HG03108 (cell line): ENCODE data around the gene DEFB132.

Experiments
- ATAC-seq: cut with Tn5 transposase; IDR thresholded peaks from one replicate; pipeline ENCODE4 v1.9.1; 2021; ENCODE audit warnings: moderate library complexity; ENCODE audit not compliant: unreplicated experiment

Gene DEFB132

DNA sequence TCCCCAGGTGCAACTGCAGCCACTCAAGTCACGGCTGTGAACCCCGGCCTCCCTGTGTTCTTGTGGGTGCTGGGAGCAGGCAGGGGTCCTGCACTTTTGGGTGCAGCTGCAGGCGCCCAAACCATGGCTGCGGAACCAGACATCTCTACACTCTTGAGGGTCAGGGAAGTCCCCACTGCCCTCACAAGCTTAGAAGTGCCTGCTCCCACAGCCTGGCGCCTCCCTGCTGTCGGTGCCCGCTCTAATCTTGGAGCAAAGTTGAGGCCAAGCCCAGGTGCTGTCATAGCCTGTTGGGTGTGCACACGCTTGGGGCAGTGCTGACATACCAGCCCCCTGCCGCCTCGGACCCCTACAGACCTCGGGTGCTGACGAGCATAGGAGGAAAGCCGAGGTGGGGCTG is 6.2 kb downstream of the DEFB132 start:
- no peak for ATAC-seq

DNA sequence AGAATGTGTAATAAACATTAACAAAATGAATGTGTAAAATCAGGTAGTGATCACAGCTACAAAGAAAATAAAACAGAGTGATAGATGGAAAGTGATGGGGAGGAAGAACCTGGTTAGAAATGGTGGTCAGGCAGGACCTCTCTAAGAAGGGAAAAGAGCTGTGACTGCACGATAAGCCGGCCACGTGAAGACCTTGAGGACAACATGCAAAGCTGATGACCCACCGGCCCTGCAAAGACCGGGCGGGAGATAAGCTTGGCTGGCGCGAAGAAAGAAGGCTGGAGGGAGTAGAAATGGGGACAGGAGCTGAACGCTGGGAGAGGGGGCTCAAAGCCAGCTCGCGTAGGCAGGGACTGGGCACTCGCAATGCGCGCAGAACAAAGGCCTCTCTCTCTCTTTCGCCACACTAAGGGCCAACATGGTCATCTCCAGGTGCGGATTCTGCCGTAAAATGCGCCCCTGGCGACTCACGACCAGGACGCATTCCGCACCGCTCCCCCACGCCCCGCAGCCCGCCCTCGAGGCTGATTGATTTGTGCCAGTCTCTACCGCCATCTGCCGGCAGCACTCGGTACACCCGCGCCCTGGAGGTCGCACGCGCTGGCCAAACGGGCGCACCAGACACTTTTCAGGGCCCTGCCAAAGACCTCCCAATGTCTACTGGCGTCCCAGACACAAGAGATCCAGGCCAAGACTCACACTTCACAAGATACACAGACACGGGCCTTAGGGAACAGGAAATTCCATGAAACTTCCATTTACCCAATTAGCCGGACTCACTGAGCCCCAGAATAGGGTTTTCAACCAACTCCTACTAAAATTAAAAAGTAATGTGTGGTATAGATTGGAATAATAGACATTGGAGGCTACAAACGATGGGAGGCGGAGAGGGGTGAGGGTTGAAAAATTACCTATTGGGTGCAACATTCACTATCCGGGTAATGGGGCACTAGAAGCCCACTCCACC is 9.4 kb downstream of the DEFB132 start:
- ATAC-seq: peak; percentile 86

DNA sequence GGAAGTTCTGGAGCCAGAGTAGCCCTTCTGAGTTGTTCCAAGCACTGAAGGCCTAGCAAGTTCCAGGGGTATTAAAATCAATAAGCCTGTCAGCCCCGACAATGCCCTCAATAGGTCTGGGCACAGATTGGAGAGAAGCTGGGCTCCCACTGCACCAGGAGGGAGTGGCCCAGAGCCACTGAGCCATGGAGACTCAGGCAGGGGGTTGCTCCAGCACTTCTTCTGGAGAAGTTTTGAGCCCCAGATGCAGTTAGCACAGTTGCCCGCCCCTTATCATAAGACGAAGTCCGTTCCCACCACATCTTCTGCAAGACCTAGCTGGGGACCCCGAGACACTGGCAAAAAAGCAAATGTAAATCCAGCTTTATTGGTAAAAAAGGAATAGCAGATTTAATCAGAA is 13.0 kb downstream of the DEFB132 start:
- no peak for ATAC-seq

DNA sequence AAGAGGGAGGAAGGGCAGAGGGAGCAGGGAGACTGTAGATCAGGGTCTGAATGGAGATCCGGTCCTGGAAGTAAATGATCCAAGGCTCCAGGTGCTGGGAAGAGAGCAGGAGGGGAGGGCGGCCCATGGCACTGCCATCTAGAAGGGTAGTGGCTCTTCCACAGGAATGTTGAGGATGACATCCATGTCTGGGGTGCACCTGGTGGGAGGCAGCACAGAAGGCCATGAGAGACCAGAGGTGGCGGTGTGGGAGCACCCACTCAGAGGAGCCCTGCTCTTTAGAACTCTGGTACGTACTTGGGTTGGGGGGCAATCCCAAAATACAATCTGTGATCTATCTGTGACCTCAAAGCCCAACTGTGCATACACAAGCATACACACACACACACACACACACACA is 13.5 kb downstream of the DEFB132 start:
- ATAC-seq: no peak

DNA sequence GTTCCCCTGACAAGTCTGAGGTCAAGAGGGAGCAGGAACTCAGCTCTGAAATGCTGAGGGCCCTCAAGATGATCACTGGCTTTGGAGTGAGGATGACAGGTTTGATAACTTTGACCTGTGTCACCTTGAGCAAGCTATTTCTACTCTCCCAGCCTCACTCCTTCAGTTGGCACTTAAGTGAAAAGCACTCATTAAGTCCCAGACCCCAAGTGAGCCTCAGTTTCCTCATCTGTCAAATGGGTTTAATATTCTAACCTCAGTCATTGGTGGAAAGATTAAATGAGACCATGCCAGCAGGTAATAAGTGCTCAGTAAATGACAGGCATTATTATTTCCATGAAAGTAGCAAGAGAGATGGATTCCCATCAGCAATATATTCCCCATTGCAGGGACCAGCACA is 14.0 kb downstream of the DEFB132 start:
- no peak for ATAC-seq

DNA sequence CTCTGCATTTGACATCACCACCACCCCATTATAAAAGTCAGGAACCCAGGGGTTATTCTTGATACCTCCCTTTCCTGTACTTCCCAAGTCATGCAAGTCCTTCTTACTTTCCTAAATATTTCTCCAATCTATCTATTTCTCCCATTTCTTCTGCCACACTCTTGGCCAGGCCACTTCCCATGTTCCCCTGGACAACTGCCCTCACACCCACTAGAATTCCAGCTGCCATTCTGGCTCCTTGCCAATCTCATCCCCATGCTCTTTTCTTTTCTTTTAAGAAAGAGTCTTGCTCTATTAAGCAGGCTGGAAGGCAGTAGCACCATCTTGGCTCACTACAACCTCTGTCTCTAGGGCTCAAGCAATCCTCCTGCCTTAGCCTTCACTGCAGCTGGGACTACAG is 15.2 kb downstream of the DEFB132 start:
- ATAC-seq: no peak

DNA sequence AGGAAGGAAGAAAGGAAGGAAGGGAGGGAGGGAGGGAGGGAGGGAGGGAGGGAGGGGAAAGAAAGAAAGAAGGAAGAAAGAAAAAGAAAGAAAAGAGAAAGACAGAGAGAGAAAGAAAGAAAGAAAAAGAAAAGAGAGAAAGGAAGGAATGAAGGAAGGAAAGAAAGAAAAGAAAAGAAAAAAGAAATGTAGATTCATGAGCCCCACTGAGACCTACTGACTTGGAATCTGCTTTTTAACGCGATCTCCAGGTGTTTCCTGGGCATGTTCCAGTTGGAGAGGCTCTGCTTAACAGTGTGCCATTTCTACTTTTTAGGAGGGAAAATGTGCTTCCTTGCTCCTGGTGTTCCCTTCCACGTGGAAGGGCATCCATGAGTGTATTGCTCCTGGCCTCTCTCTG is 16.4 kb downstream of the DEFB132 start:
- ATAC-seq: no peak

DNA sequence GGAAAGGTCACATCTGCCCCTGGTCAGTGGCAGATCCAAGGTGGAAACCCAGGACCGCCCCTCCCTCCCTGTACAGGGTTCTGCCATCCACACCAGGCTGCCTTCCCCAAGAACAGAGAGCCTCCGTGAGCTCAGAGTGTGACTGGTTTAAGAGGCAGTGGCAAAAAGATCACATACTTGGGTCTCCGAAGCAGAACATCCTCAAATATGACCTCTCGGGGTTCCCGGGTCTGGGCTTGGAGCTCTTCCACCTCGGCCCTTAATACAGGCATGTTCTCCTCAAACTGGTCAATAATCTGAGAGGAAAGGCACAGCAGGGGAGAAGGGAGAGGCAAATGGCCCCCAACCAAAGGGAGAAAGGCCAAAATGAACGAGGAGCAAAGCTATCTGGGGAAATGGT is 18.3 kb downstream of the DEFB132 start:
- ATAC-seq: no peak

DNA sequence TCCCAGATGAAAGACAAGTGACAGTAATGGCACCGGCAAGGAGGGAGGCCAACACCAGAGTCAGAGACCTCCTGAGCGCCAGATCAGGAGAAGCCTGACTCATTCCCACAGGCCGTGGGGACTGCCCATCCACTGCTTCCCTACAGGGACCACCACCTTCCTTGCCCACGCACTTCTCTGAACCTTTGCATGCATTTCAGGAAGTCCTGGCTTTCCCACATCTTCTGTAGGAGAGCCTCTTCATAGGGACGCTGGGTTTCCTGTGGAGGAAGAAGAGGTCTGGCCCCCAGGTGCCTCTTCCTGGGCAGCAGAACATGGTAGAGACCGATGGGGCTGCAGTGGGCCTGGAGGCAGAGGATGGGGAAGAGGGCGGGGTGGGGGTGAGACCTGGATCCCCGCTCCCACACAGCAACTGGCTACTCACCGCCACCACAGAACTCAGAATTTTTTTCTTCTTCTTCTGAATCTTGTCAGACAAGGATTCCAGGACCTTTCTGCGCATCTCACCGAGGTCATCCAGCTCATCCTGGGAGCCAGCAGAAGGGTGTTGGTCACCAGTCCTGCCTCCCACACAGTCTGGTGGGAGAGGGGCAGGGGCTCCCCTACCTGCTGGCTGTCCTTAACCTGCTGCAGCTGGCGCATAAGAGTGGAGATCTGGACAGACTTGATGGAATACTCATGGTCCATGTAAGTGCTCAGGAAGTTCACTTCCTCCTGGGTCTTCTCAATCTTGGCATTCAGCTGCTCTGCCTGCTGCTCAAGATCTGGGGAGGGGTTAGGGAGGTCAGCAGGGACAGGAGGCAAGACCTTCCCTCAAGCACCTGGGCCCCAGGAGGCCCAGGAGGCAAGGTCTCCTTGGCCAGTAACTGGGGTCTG is 19.3 kb downstream of the DEFB132 start:
- no peak for ATAC-seq

DNA sequence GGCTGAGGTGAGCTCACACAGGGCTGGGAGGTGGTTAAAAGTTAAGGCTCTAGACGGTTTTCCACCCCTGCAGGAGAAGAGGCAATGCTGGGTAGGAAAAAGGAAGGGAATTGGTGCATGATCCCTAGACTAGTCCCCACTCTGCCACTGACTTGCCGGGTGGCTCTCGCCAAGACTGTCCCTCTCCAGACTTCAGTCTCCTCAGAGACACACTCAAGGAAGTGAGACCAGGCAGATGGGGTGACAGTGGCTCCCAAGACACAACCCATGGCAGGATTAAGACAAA is 19.9 kb downstream of the DEFB132 start:
- ATAC-seq: no peak

DNA sequence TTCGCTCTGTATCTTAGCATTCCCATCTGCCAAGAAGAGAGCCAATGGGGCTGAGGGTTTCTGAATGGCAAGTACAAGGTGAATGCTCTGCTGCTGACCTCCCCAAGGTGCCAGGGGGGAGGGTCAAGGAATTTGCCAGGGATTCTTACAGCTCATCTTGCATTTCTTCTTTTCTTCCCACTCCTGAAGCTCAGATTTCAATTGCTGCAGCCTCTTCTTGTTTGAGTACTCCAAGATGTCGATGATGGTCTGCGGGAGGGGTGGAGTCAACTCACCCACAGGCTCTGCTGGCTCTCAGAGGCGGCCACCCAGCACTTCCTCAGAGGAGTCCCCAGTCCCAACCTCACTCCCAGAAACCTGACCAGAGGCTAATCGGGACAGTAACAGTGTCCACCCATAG is 20.7 kb downstream of the DEFB132 start:
- ATAC-seq: no peak

DNA sequence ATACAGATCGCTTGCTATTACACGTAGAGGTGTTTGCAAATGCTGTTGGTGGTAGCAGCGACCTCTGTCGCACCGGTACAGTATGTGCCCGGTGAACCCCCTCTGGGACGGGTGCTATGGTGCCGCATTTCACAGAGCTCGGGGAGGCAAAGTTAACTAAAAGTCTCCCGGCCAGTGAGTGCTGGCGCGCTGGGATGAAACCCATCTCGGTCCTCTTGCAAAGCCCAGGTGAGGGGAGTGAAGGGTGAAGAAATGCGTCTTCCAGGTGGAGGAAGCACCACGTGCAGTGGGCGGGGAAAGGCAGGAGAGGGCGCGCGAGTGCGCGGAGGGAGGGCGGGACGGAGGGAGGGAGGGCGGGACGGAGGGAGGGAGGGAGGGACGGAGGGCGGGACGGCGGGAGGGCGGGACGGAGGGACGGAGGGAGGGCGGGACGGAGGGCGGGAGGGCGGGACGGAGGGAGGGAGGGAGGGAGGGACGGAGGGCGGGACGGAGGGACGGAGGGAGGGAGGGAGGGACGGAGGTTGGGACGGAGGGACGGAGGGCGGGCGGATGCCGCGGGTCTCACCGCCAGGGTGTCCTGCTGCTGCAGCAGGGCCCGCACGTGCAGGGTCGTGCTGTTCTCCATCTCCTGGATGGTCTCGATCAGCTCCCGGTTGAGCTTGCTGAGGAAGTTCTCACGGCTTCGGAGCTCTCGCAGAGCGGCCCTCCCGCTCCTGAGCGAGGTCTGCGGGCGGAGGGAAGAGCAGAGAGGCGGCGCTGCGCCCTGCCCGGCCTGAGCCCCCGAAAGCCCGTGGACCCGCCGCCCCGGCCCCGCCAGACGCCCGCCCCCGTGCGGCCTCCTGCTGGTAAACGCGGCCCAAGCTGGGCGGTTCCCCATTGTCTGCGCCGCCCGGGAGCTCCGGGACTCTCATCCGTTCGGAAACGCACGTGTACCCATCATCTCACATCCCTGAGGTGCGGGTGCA is 21.4 kb downstream of the DEFB132 start:
- ATAC-seq: no peak

DNA sequence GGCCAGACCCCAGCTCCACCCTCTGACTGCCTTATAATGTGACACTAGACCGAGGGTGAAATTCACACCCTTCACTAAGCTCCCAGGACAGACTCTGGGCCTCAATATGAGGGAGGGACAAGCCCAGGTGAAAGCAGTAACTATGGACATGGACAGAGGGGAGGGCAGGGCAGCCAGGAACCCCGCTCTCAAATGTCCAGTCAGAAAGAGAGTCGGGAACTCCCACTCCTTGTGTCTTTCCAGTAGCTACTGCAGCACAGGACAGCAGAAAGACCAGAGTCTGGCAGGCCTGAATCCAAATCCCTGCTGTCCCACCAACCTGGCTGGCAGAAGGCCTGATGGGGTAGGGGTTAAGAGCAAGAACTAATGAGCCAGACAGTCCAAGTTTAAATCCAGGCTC is 26.6 kb downstream of the DEFB132 start:
- no peak for ATAC-seq

DNA sequence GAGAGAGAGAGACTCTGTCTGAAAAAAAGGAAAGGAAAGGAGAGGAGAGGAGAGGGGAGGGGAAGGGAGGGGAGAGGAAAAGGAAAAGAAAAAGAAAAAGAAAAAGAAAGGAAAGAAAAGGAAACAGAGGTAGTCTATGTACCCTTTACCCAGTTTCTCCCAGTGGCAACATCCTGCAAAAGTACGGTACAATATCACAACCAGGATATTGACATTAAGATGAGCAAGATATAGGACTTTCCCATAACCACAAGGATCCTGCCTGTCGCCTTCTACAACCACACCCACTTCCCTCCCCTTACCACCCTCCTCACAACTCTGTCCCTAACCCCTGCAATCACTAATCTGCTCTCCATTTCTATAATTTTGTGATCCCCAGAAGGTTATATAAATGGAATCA is 29.0 kb downstream of the DEFB132 start:
- ATAC-seq: no peak

DNA sequence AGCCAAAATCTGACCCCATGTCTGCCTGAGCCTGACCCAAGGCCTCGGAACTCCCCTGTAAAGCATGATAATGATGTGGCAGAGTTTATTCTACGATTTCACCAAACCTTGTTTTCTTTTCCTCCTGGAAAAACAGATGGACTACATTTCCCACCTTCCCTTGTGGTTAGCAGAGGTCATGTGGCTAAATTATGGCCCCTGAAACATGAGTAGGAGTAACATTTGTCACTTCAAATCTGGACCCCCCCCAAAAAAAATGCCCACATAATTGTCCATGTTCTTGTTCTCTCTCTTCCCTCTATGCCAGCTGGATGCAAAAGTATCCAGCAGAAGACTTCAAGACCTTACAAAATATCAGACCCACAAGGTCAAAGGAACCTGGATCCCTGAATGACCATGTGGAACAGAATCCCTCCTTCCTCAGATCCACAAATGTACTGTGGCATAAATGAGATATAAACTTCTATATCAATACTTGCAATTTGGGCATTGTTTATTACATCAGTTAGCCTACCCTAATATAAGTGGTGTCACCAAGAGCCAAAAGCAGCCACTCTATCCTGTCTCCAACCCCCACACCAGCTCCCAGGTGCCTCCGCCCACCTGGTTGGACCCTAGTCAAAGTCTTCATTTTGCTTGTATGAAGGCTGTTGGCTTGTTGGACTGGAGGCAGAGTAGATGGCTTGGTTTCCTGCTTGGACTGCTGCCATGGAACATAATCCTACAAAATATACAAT is 31.6 kb downstream of the DEFB132 start:
- ATAC-seq: no peak

DNA sequence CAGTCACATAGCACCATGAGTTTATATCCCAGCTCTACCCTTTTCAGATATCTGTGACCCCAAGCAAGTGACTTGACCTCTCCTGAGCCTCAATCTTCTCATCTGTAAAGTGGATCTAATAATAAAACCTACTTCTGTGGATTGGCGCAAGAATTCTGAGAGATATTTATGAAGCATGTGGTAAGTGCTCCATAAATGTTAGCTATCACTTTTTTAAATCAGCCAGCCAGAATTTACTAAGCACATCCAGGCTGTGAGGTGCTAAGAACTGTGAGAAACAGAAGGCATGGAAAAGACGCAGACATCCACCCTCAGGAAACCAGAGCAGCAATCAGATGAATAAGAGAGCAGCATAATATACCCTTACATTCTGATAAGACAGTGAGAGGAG is 32.2 kb downstream of the DEFB132 start:
- ATAC-seq: no peak

DNA sequence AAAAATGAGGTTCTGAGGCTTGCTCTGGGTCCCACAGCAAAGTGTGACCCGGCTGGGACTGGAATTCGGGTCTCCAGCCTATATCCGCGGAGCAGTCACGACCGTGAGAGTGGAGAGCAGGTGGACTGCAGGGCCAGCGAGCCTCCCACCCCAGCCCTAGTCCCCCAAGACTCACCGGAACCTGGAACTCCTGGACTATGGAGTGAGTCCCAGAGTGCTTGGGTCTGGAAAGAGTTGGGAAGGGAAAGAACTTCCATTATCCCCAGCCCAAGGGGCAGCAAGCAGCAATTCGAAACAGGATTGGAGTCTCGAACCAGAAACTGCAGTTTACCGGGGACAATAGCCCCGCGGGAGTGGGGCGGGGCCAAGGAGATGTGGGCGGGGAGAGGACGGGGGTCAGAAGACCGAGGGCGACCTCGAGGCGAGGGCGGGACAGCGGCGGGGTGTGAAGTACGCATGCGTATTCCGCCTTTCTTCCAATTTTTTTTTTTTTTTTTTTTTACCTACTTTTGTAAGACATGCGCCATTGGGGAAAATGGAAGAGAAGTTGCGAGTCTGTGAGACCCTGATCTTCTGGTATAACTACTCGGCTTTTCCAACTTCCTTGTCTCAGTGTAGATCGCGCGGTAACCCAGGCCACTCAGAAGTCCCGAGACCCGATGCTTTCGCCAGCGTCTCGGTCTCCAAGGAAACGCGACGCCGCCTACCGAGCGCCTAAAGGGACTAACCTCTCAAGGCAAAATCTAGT is 32.7 kb downstream of the DEFB132 start, which contains the start of gene C20orf96:
Gene C20orf96, minus strand, starts transcription at position 667 of the 748 bp plus-strand sequence. Its CDS starts 140 bp downstream, at position 527.
- peak; percentile 83 for ATAC-seq

DNA sequence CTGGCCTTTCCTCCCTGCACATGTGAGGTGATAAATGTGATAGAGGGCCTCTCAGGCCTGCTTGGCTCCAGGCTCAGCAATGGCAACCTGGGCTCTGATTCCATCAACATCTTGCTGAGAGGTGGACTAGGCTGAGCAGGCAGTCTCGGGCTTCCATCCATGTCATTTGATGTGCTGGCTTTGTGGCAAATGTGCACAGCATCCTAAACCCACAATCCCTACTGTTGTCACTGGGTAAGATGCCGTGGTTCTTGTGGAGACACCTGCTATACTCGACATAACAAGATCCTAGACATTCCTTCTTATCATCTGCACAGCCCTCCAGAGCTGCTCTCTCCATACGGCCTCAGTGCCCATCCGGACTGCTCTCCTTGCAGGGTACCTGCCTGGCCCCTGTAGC is 37.1 kb downstream of the DEFB132 start:
- no peak for ATAC-seq

DNA sequence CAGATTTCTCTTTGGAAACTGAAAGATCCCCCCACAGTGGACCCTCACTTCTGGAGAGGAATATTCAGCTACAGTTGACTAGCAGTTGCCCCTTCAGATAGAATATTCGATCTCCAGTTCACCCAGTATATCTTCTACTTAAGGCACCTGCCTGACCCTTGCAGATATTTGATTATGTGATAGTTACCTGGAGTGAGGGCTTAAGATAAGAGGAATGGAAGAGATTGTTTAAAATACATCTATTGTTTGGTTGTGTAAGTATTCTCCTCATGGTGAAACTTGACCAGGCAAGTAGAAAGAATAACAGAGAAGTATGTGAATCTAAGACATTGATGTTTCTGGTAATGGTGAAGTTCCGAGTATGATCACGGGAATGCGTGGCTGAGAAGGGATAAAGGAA is 38.3 kb downstream of the DEFB132 start:
- ATAC-seq: no peak
